Measurements from ENCODE around the gene BFAR. TPM values are rescaled to one million over a fixed set of nuclear protein-coding genes. Genes with fewer than 3 reads are reported as not detected.
"Not testable (repeated sequence)": the region's sequence is repeated elsewhere in the genome, so short reads cannot be mapped to it uniquely, and the experiment has no call there.

BFAR gene
- total RNA-seq, 2 donors from 2014 or later, result 41.8 to 45.4 TPM

GRCh38 chr16:14680396-14680795 lies 47.6 kb downstream of the BFAR start:
- intact Hi-C loops (cut with DNase I), result not testable (repeated sequence)

GRCh38 chr16:14681115-14681514 lies 48.4 kb downstream of the BFAR start:
- DNase-seq (ENCODE audit: low spot score), result peak; percentile 2
- intact Hi-C loops (cut with DNase I), result no loop called here

More at GRCh38 chr16:14680396-14680795, 47.6 kb downstream of the BFAR start:
- DNase-seq (ENCODE audit: low spot score), result peak; percentile 13

GRCh38 chr16:14682121-14682520 lies 49.4 kb downstream of the BFAR start:
- intact Hi-C loops (cut with DNase I), result no loop called here

GRCh38 chr16:14685870-14686793 lies 53.4 kb downstream of the BFAR start:
- intact Hi-C loops (cut with DNase I), result not testable (repeated sequence)
- DNase-seq (ENCODE audit: low spot score), result peak; percentile 53

More at GRCh38 chr16:14682121-14682520, 49.4 kb downstream of the BFAR start:
- DNase-seq (ENCODE audit: low spot score), result peak; percentile 62

GRCh38 chr16:14694129-14694528 lies 61.4 kb downstream of the BFAR start, which contains the start of gene PLA2G10:
Gene PLA2G10, minus strand, starts transcription at chr16:14694308. Its CDS starts 79 bp downstream, at chr16:14694229.
- not testable (repeated sequence) for DNase-seq (ENCODE audit: low spot score)

GRCh38 chr16:14701859-14702258 lies 69.1 kb downstream of the BFAR start:
- intact Hi-C loops (cut with DNase I); DNase-seq (ENCODE audit: low spot score): not testable (repeated sequence)

More at GRCh38 chr16:14694129-14694528, 61.4 kb downstream of the BFAR start, which contains the start of gene PLA2G10:
- intact Hi-C loops (cut with DNase I), result not testable (repeated sequence)

- intact Hi-C loops (cut with DNase I); DNase-seq (ENCODE audit: low spot score): not testable (repeated sequence)
Measured at GRCh38 chr16:14702672-14703071, 69.9 kb downstream of the BFAR start.

- DNase-seq (ENCODE audit: low spot score); intact Hi-C loops (cut with DNase I): not testable (repeated sequence)
Measured at GRCh38 chr16:14703156-14704011, 70.6 kb downstream of the BFAR start, which contains the start of gene NPIPA3. Gene NPIPA3, plus strand, starts transcription at chr16:14703411. Its CDS starts 5,533 bp downstream, at chr16:14708944.

Other genes starting within 250 kb of the BFAR start
- gene PARN, start 2.7 kb upstream of the BFAR start, total RNA-seq, result 10 to 100 TPM; 27.2 to 27.9 TPM
- gene PLA2G10, start 61.4 kb downstream of the BFAR start, total RNA-seq, result not detected
- 1 to 10 TPM; 2.8 to 7.6 TPM for gene NPIPA3, start 70.5 kb downstream of the BFAR start, total RNA-seq
- gene NPIPA2, start 109.6 kb downstream of the BFAR start, total RNA-seq, result 1 to 10 TPM; 3.4 to 5.5 TPM
- gene NOMO1, start 200.8 kb downstream of the BFAR start, total RNA-seq, result 10 to 100 TPM; 72.6 to 78.3 TPM

All from posterior vena cava (tissue), 2 donors.